HEK293 (cell line): Measurements from ENCODE around the gene SATL1.

ENCODE experiments used
- CTCF ChIA-PET: fragments of 350-600 bp; formaldehyde crosslinking; extraction: SDS; loops from one replicate; lab custom pipeline; 2021; ENCODE audit warnings: antibody characterized with exemption; lab: Yijun Ruan, JAX
- POLR2A ChIA-PET: fragments of 300-600 bp; formaldehyde crosslinking; extraction: SDS; loops from one replicate; lab custom pipeline; 2020; ENCODE audit warnings: antibody characterized with exemption, inconsistent platforms; lab: Yijun Ruan, JAX
- H3K27ac ChIP-seq: fragments of 200-500 bp; sonication (Bioruptor generic); 2 replicates; pipeline ENCODE4 v1.5.1; 2014; ENCODE audit warnings: low read depth, low read length, control low read depth, inconsistent platforms; ENCODE audit errors: extremely low read depth
- H3K36me3 ChIP-seq, 2 experiments: fragments of 200-500 bp in 1 of 2; sonication (Bioruptor generic) in 1 of 2; 1 replicate in 1 of 2; 2 replicates in 1 of 2; pipeline ENCODE4 v1.5.1; 2014 to 2017; ENCODE audit warnings: inconsistent platforms in 2 of 2, low read length in 2 of 2; ENCODE audit not compliant: control insufficient read depth in 2 of 2, insufficient read depth in 1 of 2
- H3K4me1 ChIP-seq: fragments of 200-500 bp; sonication (Bioruptor generic); 2 replicates; pipeline ENCODE4 v1.5.1; 2014; ENCODE audit warnings: mild to moderate bottlenecking, low read length, inconsistent platforms; ENCODE audit not compliant: control insufficient read depth, insufficient read depth
- H3K4me3 ChIP-seq: 2 replicates; pipeline ENCODE4 v1.5.1; 2011; ENCODE audit warnings: low read depth, mild to moderate bottlenecking, control low read depth, low read length, moderate library complexity
- H3K9me3 ChIP-seq: fragments of 200-500 bp; sonication (Bioruptor generic); 2 replicates; pipeline ENCODE4 v1.5.1; 2014; ENCODE audit warnings: low read depth, low read length, inconsistent platforms; ENCODE audit not compliant: control insufficient read depth, insufficient read depth
- MYNN ChIP-seq: fragments of 450-650 bp; formaldehyde crosslinking; IDR thresholded peaks from 2 replicates; pipeline ENCODE4 v1.5.1; 2016; ENCODE audit warnings: missing biosample characterization, missing genetic modification characterization, borderline replicate concordance
- ZBTB17 ChIP-seq: fragments of 450-650 bp; formaldehyde crosslinking; IDR thresholded peaks from 2 replicates; pipeline ENCODE4 v1.5.1; 2016; ENCODE audit warnings: missing biosample characterization, missing genetic modification characterization
- ZBTB21 ChIP-seq: fragments of 450-650 bp; formaldehyde crosslinking; IDR thresholded peaks from 2 replicates; pipeline ENCODE4 v1.5.1; 2017; ENCODE audit warnings: missing biosample characterization, missing genetic modification characterization
- ZBTB49 ChIP-seq: fragments of 450-650 bp; formaldehyde crosslinking; IDR thresholded peaks from 2 replicates; pipeline ENCODE4 v1.5.1; 2016; ENCODE audit warnings: missing biosample characterization, missing genetic modification characterization, low read depth
- ZBTB7A ChIP-seq: fragments of 450-650 bp; formaldehyde crosslinking; IDR thresholded peaks from 2 replicates; pipeline ENCODE4 v1.5.1; 2016; ENCODE audit warnings: low read depth, missing biosample characterization, missing genetic modification characterization
- ZBTB8A ChIP-seq: fragments of 450-650 bp; formaldehyde crosslinking; IDR thresholded peaks from 2 replicates; pipeline ENCODE4 v1.5.1; 2016; ENCODE audit warnings: missing biosample characterization, missing genetic modification characterization
- ZNF10 ChIP-seq: fragments of 450-650 bp; formaldehyde crosslinking; IDR thresholded peaks from 2 replicates; pipeline ENCODE4 v1.5.1; 2017; ENCODE audit warnings: missing biosample characterization, missing genetic modification characterization
- ZNF112 ChIP-seq: fragments of 450-650 bp; formaldehyde crosslinking; IDR thresholded peaks from 2 replicates; pipeline ENCODE4 v1.5.0; 2017; ENCODE audit warnings: missing biosample characterization, missing genetic modification characterization
- ZNF114 ChIP-seq: fragments of 450-650 bp; formaldehyde crosslinking; IDR thresholded peaks from 2 replicates; pipeline ENCODE4 v1.5.0; 2017; ENCODE audit warnings: missing biosample characterization, missing genetic modification characterization
- ZNF169 ChIP-seq: fragments of 450-650 bp; formaldehyde crosslinking; IDR thresholded peaks from 2 replicates; pipeline ENCODE4 v1.5.1; 2016; ENCODE audit warnings: missing biosample characterization, missing genetic modification characterization
- ZNF174 ChIP-seq: fragments of 450-650 bp; formaldehyde crosslinking; IDR thresholded peaks from 2 replicates; pipeline ENCODE4 v1.5.0; 2017; ENCODE audit warnings: missing biosample characterization, mild to moderate bottlenecking, missing genetic modification characterization
- ZNF175 ChIP-seq: fragments of 450-650 bp; formaldehyde crosslinking; IDR thresholded peaks from 2 replicates; pipeline ENCODE4 v1.5.1; 2016; ENCODE audit warnings: missing biosample characterization, missing genetic modification characterization
- ZNF23 ChIP-seq: fragments of 450-650 bp; formaldehyde crosslinking; IDR thresholded peaks from 2 replicates; pipeline ENCODE4 v1.5.1; 2016; ENCODE audit warnings: missing biosample characterization, missing genetic modification characterization, borderline replicate concordance
- ZNF26 ChIP-seq: fragments of 450-650 bp; formaldehyde crosslinking; IDR thresholded peaks from 2 replicates; pipeline ENCODE4 v1.5.1; 2016; ENCODE audit warnings: missing biosample characterization, missing genetic modification characterization
- ZNF266 ChIP-seq: fragments of 450-650 bp; formaldehyde crosslinking; IDR thresholded peaks from 2 replicates; pipeline ENCODE4 v1.5.1; 2016; ENCODE audit warnings: missing biosample characterization, missing genetic modification characterization, low read depth
- ZNF324 ChIP-seq: fragments of 450-650 bp; formaldehyde crosslinking; IDR thresholded peaks from 2 replicates; pipeline ENCODE4 v1.5.1; 2016; ENCODE audit warnings: missing biosample characterization, missing genetic modification characterization
- ZNF335 ChIP-seq: fragments of 450-650 bp; formaldehyde crosslinking; conservative IDR thresholded peaks from 2 replicates; pipeline ENCODE4 v1.5.1; 2016; ENCODE audit warnings: missing biosample characterization, missing genetic modification characterization
- ZNF510 ChIP-seq: fragments of 450-650 bp; formaldehyde crosslinking; IDR thresholded peaks from 2 replicates; pipeline ENCODE4 v1.5.1; 2018; ENCODE audit warnings: mild to moderate bottlenecking, missing genetic modification characterization, missing biosample characterization; ENCODE audit not compliant: insufficient replicate concordance
- ZNF513 ChIP-seq: fragments of 450-650 bp; IDR thresholded peaks from 2 replicates; pipeline ENCODE4 v1.5.1; 2018; ENCODE audit warnings: missing biosample characterization, missing genetic modification characterization
- ZNF707 ChIP-seq: fragments of 450-650 bp; formaldehyde crosslinking; IDR thresholded peaks from 2 replicates; pipeline ENCODE4 v1.5.1; 2016; ENCODE audit warnings: missing biosample characterization, missing genetic modification characterization
- ZNF791 ChIP-seq: fragments of 450-650 bp; formaldehyde crosslinking; IDR thresholded peaks from 2 replicates; pipeline ENCODE4 v1.5.1; 2016; ENCODE audit warnings: missing biosample characterization, missing genetic modification characterization
- ZSCAN30 ChIP-seq: fragments of 450-650 bp; IDR thresholded peaks from 2 replicates; pipeline ENCODE4 v1.5.1; 2018; ENCODE audit warnings: missing biosample characterization, mild to moderate bottlenecking, missing genetic modification characterization, moderate library complexity
- ZXDB ChIP-seq: fragments of 450-650 bp; formaldehyde crosslinking; IDR thresholded peaks from 2 replicates; pipeline ENCODE4 v1.5.1; 2016; ENCODE audit warnings: missing biosample characterization, missing genetic modification characterization

Gene SATL1

GRCh38 chrX:85113746-85114145 is 129.8 kb downstream of the SATL1 start:
- TF ChIP-seq ZNF324 (tag by site-specific recombination) (no peak), ZNF114 (tag by site-specific recombination) (no peak), ZNF169 (tag by site-specific recombination) (no peak), ZBTB49 (tag by site-specific recombination) (no peak), ZSCAN30 (tag by site-specific recombination) (no peak), ZNF175 (tag by site-specific recombination) (no peak), ZNF266 (tag by site-specific recombination) (no peak), ZNF707 (tag by site-specific recombination) (no peak), ZNF10 (no peak), ZNF791 (tag by site-specific recombination) (no peak), ZNF23 (tag by site-specific recombination) (no peak), ZNF112 (tag by site-specific recombination) (no peak), ZNF513 (tag by site-specific recombination) (no peak)
- ChIA-PET CTCF (interaction anchor here (0.8 to 5.1 kb wide), 5 partner anchors 10 to 30 kb away, joined by 4 to 39 read pairs (median 5); no protein-coding TSS in a partner anchor), POLR2A (no interaction called here)
- Histone ChIP-seq H3K4me1 (no peaks in the 10 kb centered on the region), H3K4me3 (no peak overlapping the region), H3K9me3 (no peaks in the 10 kb centered on the region), H3K36me3 (no peaks in the 10 kb centered on the region), H3K27ac (no peak overlapping the region)

GRCh38 chrX:85112293-85112692 is 131.3 kb downstream of the SATL1 start:
- no peak overlapping the region for H3K4me3 ChIP-seq
- ChIA-PET POLR2A (no interaction called here), CTCF (interaction anchor here (0.8 to 5.1 kb wide), 5 partner anchors 9 to 433 kb away, joined by 3 to 39 read pairs (median 27); no protein-coding TSS in a partner anchor)
- H3K4me1 ChIP-seq = no peaks in the 10 kb centered on the region
- no peak overlapping the region for H3K27ac ChIP-seq
- no peak for TF ChIP-seq ZNF174 (tag by site-specific recombination)
- no peak for TF ChIP-seq ZBTB17 (tag by site-specific recombination)
- TF ChIP-seq ZXDB (tag by site-specific recombination) = no peak
- no peak for TF ChIP-seq ZNF112 (tag by site-specific recombination)
- no peak for TF ChIP-seq ZNF335
- no peak for TF ChIP-seq ZBTB7A
- TF ChIP-seq MYNN = no peak
- no peak for TF ChIP-seq ZBTB8A (tag by site-specific recombination)
- TF ChIP-seq ZBTB21 (tag by site-specific recombination) = no peak
- no peak for TF ChIP-seq ZNF510 (tag by site-specific recombination)
- TF ChIP-seq ZNF26 = no peak
- H3K36me3 ChIP-seq = no peaks in the 10 kb centered on the region
- no peaks in the 10 kb centered on the region for H3K9me3 ChIP-seq
